Measurements from ENCODE around the gene DNAJB8.

The DNAJB8 gene

GRCh38 chr3:128475355-128475754 lies 8.7 kb upstream of the DNAJB8 start:
- H3K27me3 ChIP-seq (ENCODE audit: insufficient read depth, low read length, poor library complexity), result peaks cover 25% of the 10 kb centered on the region
- ATAC-seq (ENCODE audit: insufficient read depth, low read depth), result no peak

GRCh38 chr3:128473737-128474136 lies 7.0 kb upstream of the DNAJB8 start:
- TF ChIP-seq CTCF (IDR thresholded peaks at IDR 0.05; ENCODE audit: borderline replicate concordance, extremely low read depth, low read length, poor library complexity, severe bottlenecking) (no peak), EZH2 (IDR thresholded peaks at IDR 0.05; ENCODE audit: borderline replicate concordance, low read depth, low read length, severe bottlenecking) (no peak)
- Histone ChIP-seq H3K36me3 (ENCODE audit: insufficient read depth, low read length) (no peaks in the 10 kb centered on the region), H3K27ac (ENCODE audit: low read length) (no peak overlapping the region), H3K4me2 (ENCODE audit: insufficient read depth, low read length) (no peak overlapping the region), H3K4me3 (ENCODE audit: low read depth in 1 of 2, low read length in 2 of 2) (no peak overlapping the region), H4K20me1 (ENCODE audit: insufficient read depth, low read length) (0 out of 2 replicates have a peak, but pooled peaks cover 4% of the 10 kb centered on the region), H2AFZ (ENCODE audit: low read depth, low read length) (no peak overlapping the region), H3K79me2 (ENCODE audit: insufficient read depth, low read length) (no peaks in the 10 kb centered on the region), H3K9ac (ENCODE audit: low read depth, low read length) (no peak overlapping the region), H3K4me1 (ENCODE audit: insufficient read depth, low read length) (no peaks in the 10 kb centered on the region), H3K27me3 (ENCODE audit: insufficient read depth, low read length, poor library complexity) (peaks cover 25% of the 10 kb centered on the region), H3K9me3 (ENCODE audit: insufficient read depth, low read length, severe bottlenecking) (no peaks in the 10 kb centered on the region)
- DNase-seq, result no peak
- no peak for ATAC-seq (ENCODE audit: insufficient read depth, low read depth)

More at GRCh38 chr3:128475355-128475754, 8.7 kb upstream of the DNAJB8 start:
- H3K4me3 ChIP-seq (ENCODE audit: low read depth in 1 of 2, low read length in 2 of 2), result no peak overlapping the region
- H3K4me2 ChIP-seq (ENCODE audit: insufficient read depth, low read length), result no peak overlapping the region
- H3K9ac ChIP-seq (ENCODE audit: low read depth, low read length), result no peak overlapping the region
- no peak overlapping the region for H3K27ac ChIP-seq (ENCODE audit: low read length)
- H4K20me1 ChIP-seq (ENCODE audit: insufficient read depth, low read length), result 0 out of 2 replicates have a peak, but pooled peaks cover 4% of the 10 kb centered on the region
- H3K4me1 ChIP-seq (ENCODE audit: insufficient read depth, low read length), result no peaks in the 10 kb centered on the region
- no peak for DNase-seq
- H3K9me3 ChIP-seq (ENCODE audit: insufficient read depth, low read length, severe bottlenecking), result no peaks in the 10 kb centered on the region
- no peaks in the 10 kb centered on the region for H3K36me3 ChIP-seq (ENCODE audit: insufficient read depth, low read length)
- H2AFZ ChIP-seq (ENCODE audit: low read depth, low read length), result no peak overlapping the region
- TF ChIP-seq EZH2 (IDR thresholded peaks at IDR 0.05; ENCODE audit: borderline replicate concordance, low read depth, low read length, severe bottlenecking), result no peak
- TF ChIP-seq CTCF (IDR thresholded peaks at IDR 0.05; ENCODE audit: borderline replicate concordance, extremely low read depth, low read length, poor library complexity, severe bottlenecking), result no peak
- H3K79me2 ChIP-seq (ENCODE audit: insufficient read depth, low read length), result no peaks in the 10 kb centered on the region

- Histone ChIP-seq H3K9ac (ENCODE audit: low read depth, low read length) (no peak overlapping the region), H3K27ac (ENCODE audit: low read length) (no peak overlapping the region), H3K79me2 (ENCODE audit: insufficient read depth, low read length) (no peaks in the 10 kb centered on the region), H3K4me2 (ENCODE audit: insufficient read depth, low read length) (no peak overlapping the region), H3K4me3 (ENCODE audit: low read depth in 1 of 2, low read length in 2 of 2) (no peak overlapping the region), H2AFZ (ENCODE audit: low read depth, low read length) (no peak overlapping the region), H3K9me3 (ENCODE audit: insufficient read depth, low read length, severe bottlenecking) (no peaks in the 10 kb centered on the region), H3K4me1 (ENCODE audit: insufficient read depth, low read length) (no peaks in the 10 kb centered on the region), H4K20me1 (ENCODE audit: insufficient read depth, low read length) (0 out of 2 replicates have a peak, but pooled peaks cover 4% of the 10 kb centered on the region), H3K36me3 (ENCODE audit: insufficient read depth, low read length) (no peaks in the 10 kb centered on the region), H3K27me3 (ENCODE audit: insufficient read depth, low read length, poor library complexity) (peaks cover 25% of the 10 kb centered on the region)
- DNase-seq (no peak), ATAC-seq (ENCODE audit: insufficient read depth, low read depth) (no peak)
- TF ChIP-seq CTCF (IDR thresholded peaks at IDR 0.05; ENCODE audit: borderline replicate concordance, extremely low read depth, low read length, poor library complexity, severe bottlenecking) (no peak), EZH2 (IDR thresholded peaks at IDR 0.05; ENCODE audit: borderline replicate concordance, low read depth, low read length, severe bottlenecking) (no peak)
Measured at GRCh38 chr3:128473180-128473519, 6.5 kb upstream of the DNAJB8 start.

All from DND-41 (cell line).